Kidney (tissue), 14 donors: ENCODE data around the gene FDXR. TPM values are rescaled to one million over a fixed set of nuclear protein-coding genes. Genes with fewer than 3 reads are reported as not detected.

Source experiments
- DNase-seq, 5 donors: peaks; one replicate each; pipeline ENCODE4 v3.0.0-alpha.2; 2013 to 2020
- FAIRE-seq: peaks from 2 replicates; lab custom pipeline; 2012; peaks lifted over from hg19 to GRCh38; lab: Jason Lieb, UNC
- H3K27ac ChIP-seq, 2 donors: one replicate each; pipeline ENCODE4 v1.7.0; 2013; ENCODE audit warnings: low read depth in 2 of 2, low read length in 2 of 2, inconsistent platforms in 1 of 2
- H3K27me3 ChIP-seq: one replicate; pipeline ENCODE4 v1.7.1; 2013; ENCODE audit warnings: low read length, inconsistent platforms; ENCODE audit not compliant: control insufficient read depth, insufficient read depth
- H3K36me3 ChIP-seq, 3 donors: one replicate each; pipeline versions ENCODE4 v1.7.0 to v1.7.1; 2013; ENCODE audit warnings: low read length in 3 of 3, control low read depth in 1 of 3, inconsistent platforms in 1 of 3; ENCODE audit not compliant: insufficient read depth in 3 of 3, control insufficient read depth in 2 of 3
- H3K4me1 ChIP-seq, 3 donors: one replicate each; pipeline versions ENCODE4 v1.7.0 to v1.7.1; 2013; ENCODE audit warnings: low read length in 3 of 3, inconsistent platforms in 1 of 3, low read depth in 1 of 3; ENCODE audit not compliant: control insufficient read depth in 2 of 3, insufficient read depth in 2 of 3
- H3K4me3 ChIP-seq, 3 donors: one replicate each; pipeline versions ENCODE4 v1.7.0 to v1.8.1; 2013; ENCODE audit warnings: low read length in 3 of 3, control low read depth in 1 of 3, inconsistent platforms in 1 of 3
- H3K9ac ChIP-seq, 3 donors: one replicate each; pipeline versions ENCODE4 v1.7.0 to v1.7.1; 2013; ENCODE audit warnings: low read length in 3 of 3, control low read depth in 1 of 3, inconsistent platforms in 1 of 3
- H3K9me3 ChIP-seq, 3 donors: one replicate each; pipeline versions ENCODE4 v1.7.0 to v1.7.1; 2013; ENCODE audit warnings: low read length in 3 of 3, control low read depth in 1 of 3, inconsistent platforms in 1 of 3; ENCODE audit not compliant: control insufficient read depth in 2 of 3, insufficient read depth in 1 of 3
- CTCF ChIP-seq: IDR thresholded peaks from 3 replicates; pipeline ENCODE4 v1.5.1; 2012; ENCODE audit warnings: mild to moderate bottlenecking, moderate library complexity, borderline replicate concordance; ENCODE audit not compliant: insufficient read depth; ENCODE audit errors: extremely low read depth
- intact Hi-C: fragments of 100-400 bp; cut with DNase I; formaldehyde crosslinking; loops from one replicate; pipeline ENCODE4 v1.11.1; 2022
- polyA plus RNA-seq: library from polyadenylated mRNA; stranded (reverse); fragments of 350-450 nt; fragmentation: Illumina TruSeq; extraction: RNeasy Lipid Tissue Mini Kit (QIAGEN cat#74804); gene quantifications from one replicate; pipeline ENCODE4 v1.2.3, GENCODE V29; 2014; ENCODE audit warnings: low read depth, low replicate concordance; ENCODE audit not compliant: insufficient read depth
- total RNA-seq: library from RNA; stranded (reverse); fragmentation: NEBNext Ultra II Directional; extraction: Animal tissue kit (Norgen Biotek cat#: 25700); gene quantifications from one replicate; pipeline ENCODE4 v1.2.1, GENCODE V29; 2021
- donor health status: control.
- donor health status: control.
- donor health status: control.
- donor health status: control.
- donor health status: control.
- donor health status: DM: yes; HTN: yes; CAD: no.
- donor health status: Normal renal cell carcinoma (clear cell type).

The FDXR gene
- total and polyA plus RNA-seq, 2 donors from 2014 or later, result 9.0 to 15.2 TPM

DNA sequence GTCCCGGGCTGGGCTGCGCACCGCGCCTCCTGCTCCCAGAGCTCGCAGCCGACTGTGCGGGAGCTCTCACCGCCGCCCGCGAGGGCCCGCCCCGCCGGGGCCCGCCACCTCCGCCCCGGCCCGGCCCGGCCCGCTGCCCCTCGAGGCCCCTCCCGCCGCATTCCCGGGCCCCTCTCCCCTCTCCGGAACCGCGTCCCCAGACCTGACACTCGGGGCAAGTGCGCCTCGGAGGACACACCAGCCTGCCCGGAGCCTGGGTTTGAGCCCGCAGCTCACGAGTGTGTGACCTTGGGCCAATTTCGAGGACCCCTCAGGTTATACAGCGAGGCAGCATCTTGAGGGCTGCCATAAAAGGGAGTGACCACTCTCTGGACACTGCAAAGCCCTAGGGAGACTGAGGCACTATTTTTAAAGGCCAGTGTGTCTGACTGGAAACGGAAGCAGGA, 11.1 kb downstream of the FDXR start:
- Histone ChIP-seq H3K4me1 (peaks cover 0 to 5% (median 2%) of the 10 kb centered on the region in 3 donors), H3K9ac (no peak overlapping the region), H3K9me3 (no peaks in the 10 kb centered on the region), H3K27ac (no peak overlapping the region), H3K27me3 (peaks cover 25% of the 10 kb centered on the region), H3K36me3 (no peaks in the 10 kb centered on the region), H3K4me3 (no peak overlapping the region)
- DNase-seq (no peak), FAIRE-seq (no peak)
- TF ChIP-seq CTCF, result no peak
- intact Hi-C loops, result loop anchor here (5.0 to 10.0 kb wide), 2 partner anchors 69 to 117 kb away; partner anchors contain the start of gene NHERF1

- H3K27ac ChIP-seq, result no peak overlapping the region
- no peak for TF ChIP-seq CTCF
- FAIRE-seq (no peak), DNase-seq (no peak)
- H3K36me3 ChIP-seq, result no peaks in the 10 kb centered on the region
- no peak overlapping the region for H3K4me3 ChIP-seq
- peaks cover 0 to 5% (median 2%) of the 10 kb centered on the region in 3 donors for H3K4me1 ChIP-seq
- intact Hi-C loops, result loop anchor here (5.0 to 10.0 kb wide), 2 partner anchors 69 to 116 kb away; partner anchors contain the start of gene NHERF1
- no peak overlapping the region for H3K9ac ChIP-seq
- peaks cover 25% of the 10 kb centered on the region for H3K27me3 ChIP-seq
- no peaks in the 10 kb centered on the region for H3K9me3 ChIP-seq
These were observed 11.7 kb downstream of the FDXR start for GRCh38 chr17:74860872-74861661.

GRCh38 chr17:74860229-74860871, 12.4 kb downstream of the FDXR start:
- no peak for TF ChIP-seq CTCF
- Histone ChIP-seq H3K36me3 (no peaks in the 10 kb centered on the region), H3K9me3 (no peaks in the 10 kb centered on the region), H3K4me3 (no peak overlapping the region), H3K27me3 (peaks cover 25% of the 10 kb centered on the region), H3K27ac (no peak overlapping the region), H3K4me1 (peaks cover 0 to 5% (median 2%) of the 10 kb centered on the region in 3 donors), H3K9ac (no peak overlapping the region)
- FAIRE-seq (no peak), DNase-seq (peak in 1 of 5 donors; percentile 54)
- intact Hi-C loops, result loop anchor here (5.0 to 10.0 kb wide), 2 partner anchors 68 to 116 kb away; partner anchors contain the start of gene NHERF1
